ENCODE results near the gene MYL12B. TPM values are rescaled to one million over a fixed set of nuclear protein-coding genes. Genes with fewer than 3 reads are reported as not detected.

Gene MYL12B
- total RNA-seq, 2 experiments from 2014 or later, result 230 to 260 TPM

- no TSS peak for BruUV-seq (replicated peaks)
- intact Hi-C loops (cut with micrococcal nuclease; ENCODE audit: unreplicated experiment), result no loop called here
Measured at GRCh38 chr18:3255611-3256165, 6.2 kb upstream of the MYL12B start.

GRCh38 chr18:3256693-3257626 lies 5.0 kb upstream of the MYL12B start:
- BruUV-seq (replicated peaks), result no TSS peak
- H3K4me3 ChIP-seq (ENCODE audit: low read depth, low read length, poor library complexity, severe bottlenecking), result no peak overlapping the region
- peaks cover 66% of the 10 kb centered on the region for H3K4me1 ChIP-seq (ENCODE audit: insufficient read depth, low read length, poor library complexity, severe bottlenecking)

More at GRCh38 chr18:3255611-3256165, 6.2 kb upstream of the MYL12B start:
- H3K9me2 ChIP-seq (ENCODE audit: insufficient read depth, low read length), result no peaks in the 10 kb centered on the region
- peaks cover 9% of the 10 kb centered on the region; the same call in 1 of the 2 replicates for H4K20me1 ChIP-seq (ENCODE audit: insufficient read depth, low read length)
- peak overlapping the region; percentile 12 for H3K27ac ChIP-seq (ENCODE audit: low read depth, low read length, poor library complexity, severe bottlenecking)
- DNase-seq (ENCODE audit: low spot score), result no peak
- TF ChIP-seq, protein P1, sequence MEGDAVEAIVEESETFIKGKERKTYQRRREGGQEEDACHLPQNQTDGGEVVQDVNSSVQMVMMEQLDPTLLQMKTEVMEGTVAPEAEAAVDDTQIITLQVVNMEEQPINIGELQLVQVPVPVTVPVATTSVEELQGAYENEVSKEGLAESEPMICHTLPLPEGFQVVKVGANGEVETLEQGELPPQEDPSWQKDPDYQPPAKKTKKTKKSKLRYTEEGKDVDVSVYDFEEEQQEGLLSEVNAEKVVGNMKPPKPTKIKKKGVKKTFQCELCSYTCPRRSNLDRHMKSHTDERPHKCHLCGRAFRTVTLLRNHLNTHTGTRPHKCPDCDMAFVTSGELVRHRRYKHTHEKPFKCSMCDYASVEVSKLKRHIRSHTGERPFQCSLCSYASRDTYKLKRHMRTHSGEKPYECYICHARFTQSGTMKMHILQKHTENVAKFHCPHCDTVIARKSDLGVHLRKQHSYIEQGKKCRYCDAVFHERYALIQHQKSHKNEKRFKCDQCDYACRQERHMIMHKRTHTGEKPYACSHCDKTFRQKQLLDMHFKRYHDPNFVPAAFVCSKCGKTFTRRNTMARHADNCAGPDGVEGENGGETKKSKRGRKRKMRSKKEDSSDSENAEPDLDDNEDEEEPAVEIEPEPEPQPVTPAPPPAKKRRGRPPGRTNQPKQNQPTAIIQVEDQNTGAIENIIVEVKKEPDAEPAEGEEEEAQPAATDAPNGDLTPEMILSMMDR (conservative IDR thresholded peaks at IDR 0.05; ENCODE audit: low read length), result no peak
- TF ChIP-seq EZH2phosphoT487 (IDR thresholded peaks at IDR 0.05; ENCODE audit: borderline replicate concordance, low read depth, low read length), result no peak
- peaks cover 75% of the 10 kb centered on the region for H3K4me1 ChIP-seq (ENCODE audit: insufficient read depth, low read length, poor library complexity, severe bottlenecking)
- H3K36me3 ChIP-seq (ENCODE audit: insufficient read depth, low read length), result peaks cover 80% of the 10 kb centered on the region
- ChIA-PET CTCF (ENCODE audit: unreplicated experiment) (no interaction called here), POLR2A (interaction anchor here (0.9 to 1.2 kb wide), 5 partner anchors 8 to 350 kb away, joined by 3 to 7 read pairs (median 3); no protein-coding TSS in a partner anchor)
- no peaks in the 10 kb centered on the region for H3K9me3 ChIP-seq (ENCODE audit: low read length)
- H2AFZ ChIP-seq (ENCODE audit: low read length), result no peak overlapping the region
- peaks cover 48% of the 10 kb centered on the region for H3K79me2 ChIP-seq (ENCODE audit: insufficient read depth, low read depth, low read length)
- 0 out of 2 replicates have a peak overlapping the region, but pooled peaks have one; percentile 7 for H3K4me2 ChIP-seq (ENCODE audit: low read length)
- H3K4me3 ChIP-seq (ENCODE audit: low read depth, low read length, poor library complexity, severe bottlenecking), result no peak overlapping the region

More at GRCh38 chr18:3256693-3257626, 5.0 kb upstream of the MYL12B start:
- ChIA-PET POLR2A (no interaction called here), CTCF (ENCODE audit: unreplicated experiment) (no interaction called here)
- intact Hi-C loops (cut with micrococcal nuclease; ENCODE audit: unreplicated experiment), result no loop called here
- H3K79me2 ChIP-seq (ENCODE audit: insufficient read depth, low read depth, low read length), result peaks cover 45% of the 10 kb centered on the region
- no peaks in the 10 kb centered on the region for H3K9me2 ChIP-seq (ENCODE audit: insufficient read depth, low read length)
- H3K27ac ChIP-seq (ENCODE audit: low read depth, low read length, poor library complexity, severe bottlenecking), result peak overlapping the region; percentile 15
- no peak for DNase-seq (ENCODE audit: low spot score)
- TF ChIP-seq, protein P1 (conservative IDR thresholded peaks at IDR 0.05; ENCODE audit: low read length), result no peak
- no peak for TF ChIP-seq EZH2phosphoT487 (IDR thresholded peaks at IDR 0.05; ENCODE audit: borderline replicate concordance, low read depth, low read length)
- H3K4me2 ChIP-seq (ENCODE audit: low read length), result 0 out of 2 replicates have a peak overlapping the region, but pooled peaks have one; percentile 5
- no peak overlapping the region for H2AFZ ChIP-seq (ENCODE audit: low read length)
- H4K20me1 ChIP-seq (ENCODE audit: insufficient read depth, low read length), result peaks cover 3% of the 10 kb centered on the region; the same call in 1 of the 2 replicates
- peaks cover 70% of the 10 kb centered on the region for H3K36me3 ChIP-seq (ENCODE audit: insufficient read depth, low read length)
- H3K9me3 ChIP-seq (ENCODE audit: low read length), result no peaks in the 10 kb centered on the region

Measured in OCI-LY7 (cell line).